PC-3 (cell line): ENCODE data around the gene CFL1. TPM values are rescaled to one million over a fixed set of nuclear protein-coding genes. Genes with fewer than 3 reads are reported as not detected.

Experiments
- ATAC-seq: fragments of 200-7000 bp; cut with Tn5 transposase; 2 replicates; pipeline ENCODE4 v1.9.1; 2020; ENCODE audit warnings: mild to moderate bottlenecking, moderate library complexity
- BruUV-seq: library from RNA; stranded (reverse); fragments of 400-500 nt; replicated peaks from 2 replicates; lab custom pipeline; 2021; lab: Mats Ljungman, UMichigan
- CTCF ChIA-PET: fragments of 300-600 bp; sonication (Branson Sonifier 250); formaldehyde crosslinking; loops from one replicate; lab custom pipeline; 2022; ENCODE audit warnings: antibody characterized with exemption; lab: Charles Lee
- POLR2A ChIA-PET: fragments of 300-600 bp; sonication (Branson Sonifier 250); formaldehyde crosslinking; loops from one replicate; lab custom pipeline; 2022; ENCODE audit warnings: antibody characterized with exemption; ENCODE audit not compliant: unreplicated experiment; lab: Charles Lee
- DNase-seq: peaks from one replicate; pipeline ENCODE4 v3.0.0-alpha.2; 2015
- H2AFZ ChIP-seq: fragments of 300-600 bp; sonication (generic); 2 replicates; pipeline ENCODE4 v1.6.0; 2016; ENCODE audit warnings: antibody characterized with exemption, low read length
- H3F3A ChIP-seq: fragments of 300-600 bp; sonication (generic); one replicate; pipeline ENCODE4 v1.6.0; 2017; ENCODE audit warnings: antibody characterized with exemption, low read length, control low read depth, mild to moderate bottlenecking; ENCODE audit not compliant: unreplicated experiment
- H3K27ac ChIP-seq: fragments of 300-600 bp; sonication (generic); 2 replicates; pipeline ENCODE4 v1.5.1; 2016; ENCODE audit warnings: mild to moderate bottlenecking, low read length
- H3K27me3 ChIP-seq: fragments of 300-600 bp; sonication (generic); 2 replicates; pipeline ENCODE4 v1.6.1; 2016; ENCODE audit warnings: low read length, mixed read lengths
- H3K36me3 ChIP-seq: fragments of 300-600 bp; sonication (generic); 2 replicates; pipeline ENCODE4 v1.6.1; 2016; ENCODE audit warnings: low read depth, mixed run types, low read length, mixed read lengths
- H3K4me1 ChIP-seq: fragments of 300-600 bp; sonication (generic); 2 replicates; pipeline ENCODE4 v1.5.1; 2016; ENCODE audit warnings: low read length; ENCODE audit not compliant: insufficient read depth
- H3K4me2 ChIP-seq: fragments of 300-600 bp; sonication (generic); 2 replicates; pipeline ENCODE4 v1.6.0; 2016; ENCODE audit warnings: low read length
- H3K4me3 ChIP-seq: fragments of 300-600 bp; sonication (generic); 2 replicates; pipeline ENCODE4 v1.5.1; 2016; ENCODE audit warnings: mild to moderate bottlenecking, low read length, mixed read lengths
- H3K79me2 ChIP-seq: fragments of 300-600 bp; sonication (generic); 2 replicates; pipeline ENCODE4 v1.6.1; 2017; ENCODE audit warnings: low read length, mixed read lengths
- H3K9ac ChIP-seq: fragments of 300-600 bp; sonication (generic); 2 replicates; pipeline ENCODE4 v1.6.0; 2016; ENCODE audit warnings: mild to moderate bottlenecking, low read length
- H3K9me2 ChIP-seq: fragments of 300-600 bp; sonication (generic); replicated peaks from 2 replicates; pipeline ENCODE4 v1.6.1; 2016; ENCODE audit warnings: mixed run types, low read length, mixed read lengths
- H3K9me3 ChIP-seq: fragments of 300-600 bp; sonication (generic); 2 replicates; pipeline ENCODE4 v1.6.1; 2016; ENCODE audit warnings: low read length, mixed read lengths
- H4K20me1 ChIP-seq: fragments of 300-600 bp; sonication (generic); 2 replicates; pipeline ENCODE4 v1.6.1; 2016; ENCODE audit warnings: low read length, mixed read lengths
- EZH2 ChIP-seq: fragments of 300-600 bp; sonication (generic); IDR thresholded peaks from one replicate; pipeline ENCODE4 v1.6.1; 2017; ENCODE audit warnings: antibody characterized with exemption, mild to moderate bottlenecking, low read length; ENCODE audit not compliant: unreplicated experiment
- EZH2phosphoT487 ChIP-seq: fragments of 300-600 bp; sonication (generic); IDR thresholded peaks from 2 replicates; pipeline ENCODE4 v1.6.1; 2018; ENCODE audit warnings: mild to moderate bottlenecking, antibody characterized with exemption, low read length, borderline replicate concordance
- intact Hi-C: fragments of 100-400 bp; cut with micrococcal nuclease; formaldehyde crosslinking; loops from 2 replicates; pipeline ENCODE4 v1.9.0; 2023
- total RNA-seq: library from RNA; depleted of rRNA; stranded (reverse); fragments of >200 nt; gene quantifications from 2 replicates; pipeline ENCODE4 v1.2.3, GENCODE V29; 2014
- TF ChIP-seq, protein P1 (sequence below): fragments of 300-600 bp; sonication (generic); conservative IDR thresholded peaks from 2 replicates; pipeline ENCODE4 v1.5.1; 2017; ENCODE audit warnings: antibody characterized with exemption, low read depth, mild to moderate bottlenecking, low read length

Gene CFL1
- total RNA-seq, 1 experiment from 2014 or later, result 2,710 TPM

DNA sequence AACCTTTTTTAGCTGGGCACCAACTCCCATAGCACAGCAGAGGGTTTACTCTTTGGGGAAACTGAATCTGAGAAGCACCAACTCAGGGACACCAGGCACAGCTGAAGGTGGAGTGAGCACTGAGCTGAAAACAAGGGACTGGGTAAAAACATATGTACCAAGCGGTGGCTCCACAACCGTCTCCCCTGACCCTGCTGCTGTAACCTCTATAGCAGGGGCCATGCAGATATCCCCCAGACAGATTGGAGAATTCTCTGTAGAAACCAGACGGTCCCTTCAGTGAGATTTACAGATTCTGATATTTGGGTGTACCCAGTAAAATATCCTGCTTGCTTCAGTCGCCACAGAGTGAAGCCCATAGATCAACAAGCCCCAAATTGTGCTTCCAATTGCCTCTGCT, 28.5 kb downstream of the CFL1 start:
- Histone ChIP-seq H3K4me1 (no peaks in the 10 kb centered on the region), H4K20me1 (no peaks in the 10 kb centered on the region), H3K36me3 (no peaks in the 10 kb centered on the region), H3K27ac (no peak overlapping the region), H3K4me2 (no peak overlapping the region), H3F3A (no peaks in the 10 kb centered on the region), H3K27me3 (peaks cover 18% of the 10 kb centered on the region; the same call in 1 of the 2 replicates), H3K79me2 (no peaks in the 10 kb centered on the region), H3K9ac (no peak overlapping the region), H3K4me3 (no peak overlapping the region), H3K9me2 (no peaks in the 10 kb centered on the region), H2AFZ (no peak overlapping the region), H3K9me3 (no peaks in the 10 kb centered on the region)
- intact Hi-C loops, result no loop called here
- ChIA-PET CTCF (interaction anchor here (0.7 kb wide), 1 partner anchor 17 kb away, joined by 4 read pairs; no protein-coding TSS in a partner anchor), POLR2A (interaction anchor here (0.7 kb wide), 1 partner anchor 26 kb away, joined by 11 read pairs; no protein-coding TSS in a partner anchor)
- BruUV-seq, result no TSS peak
- ATAC-seq (no peak), DNase-seq (no peak)
- TF ChIP-seq, protein P1, sequence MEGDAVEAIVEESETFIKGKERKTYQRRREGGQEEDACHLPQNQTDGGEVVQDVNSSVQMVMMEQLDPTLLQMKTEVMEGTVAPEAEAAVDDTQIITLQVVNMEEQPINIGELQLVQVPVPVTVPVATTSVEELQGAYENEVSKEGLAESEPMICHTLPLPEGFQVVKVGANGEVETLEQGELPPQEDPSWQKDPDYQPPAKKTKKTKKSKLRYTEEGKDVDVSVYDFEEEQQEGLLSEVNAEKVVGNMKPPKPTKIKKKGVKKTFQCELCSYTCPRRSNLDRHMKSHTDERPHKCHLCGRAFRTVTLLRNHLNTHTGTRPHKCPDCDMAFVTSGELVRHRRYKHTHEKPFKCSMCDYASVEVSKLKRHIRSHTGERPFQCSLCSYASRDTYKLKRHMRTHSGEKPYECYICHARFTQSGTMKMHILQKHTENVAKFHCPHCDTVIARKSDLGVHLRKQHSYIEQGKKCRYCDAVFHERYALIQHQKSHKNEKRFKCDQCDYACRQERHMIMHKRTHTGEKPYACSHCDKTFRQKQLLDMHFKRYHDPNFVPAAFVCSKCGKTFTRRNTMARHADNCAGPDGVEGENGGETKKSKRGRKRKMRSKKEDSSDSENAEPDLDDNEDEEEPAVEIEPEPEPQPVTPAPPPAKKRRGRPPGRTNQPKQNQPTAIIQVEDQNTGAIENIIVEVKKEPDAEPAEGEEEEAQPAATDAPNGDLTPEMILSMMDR, result no peak
- TF ChIP-seq EZH2 (no peak), EZH2phosphoT487 (no peak)

DNA sequence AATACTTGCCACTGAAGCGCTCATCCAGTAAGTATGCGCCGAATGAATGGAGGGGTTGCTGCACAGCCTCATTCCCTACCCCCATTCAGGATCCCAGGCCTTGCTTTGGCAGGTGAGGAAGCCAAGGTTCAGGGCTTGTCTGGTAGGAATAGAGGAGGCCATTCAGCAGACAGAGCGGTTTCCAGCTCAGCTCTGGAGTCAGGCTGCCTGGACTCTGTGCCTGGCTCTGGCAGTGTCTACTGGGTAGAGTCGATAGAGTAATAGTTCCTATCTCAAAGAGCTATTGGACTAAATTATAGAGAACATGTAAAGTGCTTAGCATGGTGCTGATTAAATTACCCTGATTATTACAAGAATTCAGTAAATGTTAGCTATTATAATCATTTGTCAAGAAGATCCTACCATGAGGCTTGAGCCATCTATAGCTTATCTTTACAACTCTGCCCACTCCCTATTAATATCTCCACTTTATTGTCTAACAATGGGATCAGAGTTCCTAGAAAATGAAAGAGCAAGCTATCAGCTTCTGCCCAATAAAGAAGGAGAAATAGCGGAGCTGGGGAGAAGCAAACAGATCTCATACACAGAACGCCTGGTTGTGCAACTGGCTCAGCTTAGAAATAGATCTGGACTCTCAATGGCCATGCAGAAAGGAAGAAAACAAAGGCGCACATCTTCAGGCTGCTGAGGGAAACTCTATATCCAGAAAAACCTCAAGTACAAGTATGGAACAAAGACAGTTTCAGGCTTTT, 30.8 kb downstream of the CFL1 start:
- ChIA-PET POLR2A (no interaction called here), CTCF (interaction anchor here (1.0 to 1.1 kb wide), 2 partner anchors 9 to 47 kb away, joined by 3 to 5 read pairs; no protein-coding TSS in a partner anchor)
- Histone ChIP-seq H3K79me2 (no peaks in the 10 kb centered on the region), H3K36me3 (no peaks in the 10 kb centered on the region), H3K4me2 (no peak overlapping the region), H3K27ac (no peak overlapping the region), H3K9ac (no peak overlapping the region), H4K20me1 (no peaks in the 10 kb centered on the region), H3K4me1 (no peaks in the 10 kb centered on the region), H3K9me3 (no peaks in the 10 kb centered on the region), H3K27me3 (peaks cover 8% of the 10 kb centered on the region; the same call in 1 of the 2 replicates), H3K4me3 (no peak overlapping the region), H2AFZ (no peak overlapping the region), H3K9me2 (no peaks in the 10 kb centered on the region), H3F3A (no peaks in the 10 kb centered on the region)
- TF ChIP-seq EZH2phosphoT487 (no peak), EZH2 (no peak)
- TF ChIP-seq, protein P1, result no peak
- no TSS peak for BruUV-seq
- DNase-seq, result no peak
- intact Hi-C loops, result no loop called here
- no peak for ATAC-seq
